Endothelial cell of umbilical vein (primary cell): ENCODE measurements around the gene ABCC4. TPM values are rescaled to one million over a fixed set of nuclear protein-coding genes. Genes with fewer than 3 reads are reported as not detected.
"Not testable (repeated sequence)": the region's sequence is repeated elsewhere in the genome, so short reads cannot be mapped to it uniquely, and the experiment has no call there.

Experiments used
- BruUV-seq: library from RNA; stranded (reverse); fragments of 400-500 nt; replicated peaks from 2 replicates; lab custom pipeline; 2021; lab: Mats Ljungman, UMichigan
- CTCF ChIA-PET: fragments of 300-600, 350-600 bp; sonication (Branson Sonifier 250); formaldehyde crosslinking; loops from one replicate; lab custom pipeline; 2021; ENCODE audit warnings: antibody characterized with exemption, inconsistent platforms; lab: Charles Lee
- POLR2A ChIA-PET: fragments of 300-600, 350-600 bp; sonication (Branson Sonifier 250); formaldehyde crosslinking; loops from one replicate; lab custom pipeline; 2021; ENCODE audit warnings: antibody characterized with exemption, inconsistent platforms; lab: Charles Lee
- DNase-seq: peaks from one replicate; pipeline ENCODE4 v3.0.0-alpha.2; 2011; ENCODE audit warnings: low read depth, low spot score
- FAIRE-seq: peaks from 2 replicates; lab custom pipeline; 2011; peaks lifted over from hg19 to GRCh38; lab: Jason Lieb, UNC
- H2AFZ ChIP-seq: 2 replicates; pipeline ENCODE4 v1.6.0; 2012; ENCODE audit warnings: low read depth, low read length, control low read depth, inconsistent platforms
- H3K27ac ChIP-seq: 2 replicates; pipeline ENCODE4 v1.5.1; 2011; ENCODE audit warnings: low read depth, mild to moderate bottlenecking, control low read depth, low read length, moderate library complexity; ENCODE audit not compliant: insufficient read depth
- H3K27me3 ChIP-seq, 2 experiments: 2 replicates each; pipeline versions ENCODE4 v1.6.0 to v1.6.1; 2011; ENCODE audit warnings: low read length in 2 of 2, mixed read lengths in 1 of 2; ENCODE audit not compliant: control insufficient read depth in 2 of 2, insufficient read depth in 2 of 2
- H3K36me3 ChIP-seq, 2 experiments: 2 replicates in 1 of 2; 3 replicates in 1 of 2; pipeline ENCODE4 v1.5.1; 2011; ENCODE audit warnings: low read length in 2 of 2, mild to moderate bottlenecking in 1 of 2, moderate library complexity in 1 of 2; ENCODE audit not compliant: control insufficient read depth in 2 of 2, insufficient read depth in 2 of 2; ENCODE audit errors: extremely low read depth in 1 of 2
- H3K4me1 ChIP-seq: 3 replicates; pipeline ENCODE4 v1.5.1; 2011; ENCODE audit warnings: mild to moderate bottlenecking, low read length; ENCODE audit not compliant: control insufficient read depth, insufficient read depth; ENCODE audit errors: extremely low read depth
- H3K4me2 ChIP-seq: 2 replicates; pipeline ENCODE4 v1.6.1; 2011; ENCODE audit warnings: low read length, control low read depth, mixed read lengths; ENCODE audit not compliant: insufficient read depth
- H3K4me3 ChIP-seq, 3 experiments: fragments of 200-600 bp in 1 of 3; sonication (generic), shearing (Covaris generic) in 1 of 3; replicated peaks in 1 of 3; 2 replicates each; pipeline ENCODE4 v1.5.1; 2011 to 2016; ENCODE audit warnings: control low read depth in 3 of 3, low read length in 3 of 3, mild to moderate bottlenecking in 2 of 3, inconsistent platforms in 1 of 3, low read depth in 1 of 3, moderate library complexity in 1 of 3; ENCODE audit not compliant: insufficient read depth in 1 of 3
- H3K79me2 ChIP-seq: 2 replicates; pipeline ENCODE4 v1.6.0; 2012; ENCODE audit warnings: low read length, inconsistent platforms; ENCODE audit not compliant: control insufficient read depth, insufficient read depth
- H3K9ac ChIP-seq: replicated peaks from 2 replicates; pipeline ENCODE3; 2011; ENCODE audit warnings: low read length, control low read depth; ENCODE audit not compliant: insufficient read depth; ENCODE audit errors: extremely low read depth
- H3K9me1 ChIP-seq: replicated peaks from 3 replicates; pipeline ENCODE4 v1.6.0; 2011; ENCODE audit warnings: mild to moderate bottlenecking, low read length; ENCODE audit not compliant: control insufficient read depth, insufficient read depth; ENCODE audit errors: extremely low read depth
- H3K9me3 ChIP-seq: replicated peaks from 2 replicates; pipeline ENCODE4 v1.5.1; 2012; ENCODE audit warnings: low read length, inconsistent platforms; ENCODE audit not compliant: control insufficient read depth, insufficient read depth
- H4K20me1 ChIP-seq: replicated peaks from 2 replicates; pipeline ENCODE3; 2011; ENCODE audit warnings: mild to moderate bottlenecking, low read length; ENCODE audit not compliant: control insufficient read depth, insufficient read depth; ENCODE audit errors: extremely low read depth
- EZH2 ChIP-seq: IDR thresholded peaks from 2 replicates; pipeline ENCODE4 v1.6.1; 2012; ENCODE audit warnings: borderline replicate concordance, low read depth, mild to moderate bottlenecking, moderate library complexity, low read length, inconsistent platforms; ENCODE audit not compliant: severe bottlenecking
- FOS ChIP-seq: IDR thresholded peaks from 2 replicates; pipeline ENCODE4 v1.6.1; 2011; ENCODE audit warnings: mild to moderate bottlenecking, low read length, moderate library complexity, borderline replicate concordance; ENCODE audit not compliant: insufficient read depth
- GATA2 ChIP-seq: IDR thresholded peaks from 2 replicates; pipeline ENCODE4 v1.7.0; 2011; ENCODE audit warnings: low read depth, mild to moderate bottlenecking, moderate library complexity, mixed read lengths, low read length; ENCODE audit not compliant: insufficient read length, insufficient read depth
- JUN ChIP-seq: IDR thresholded peaks from 2 replicates; pipeline ENCODE4 v1.6.1; 2011; ENCODE audit warnings: borderline replicate concordance, low read depth; ENCODE audit not compliant: insufficient read length, insufficient read depth
- MYC ChIP-seq: IDR thresholded peaks from one replicate; pipeline ENCODE4 v1.6.1; 2011; ENCODE audit warnings: mild to moderate bottlenecking, low read depth, low read length
- POLR2A ChIP-seq: IDR thresholded peaks from 2 replicates; pipeline ENCODE4 v1.6.1; 2012; ENCODE audit warnings: low read depth, mild to moderate bottlenecking, control low read depth, low read length
- POLR2AphosphoS5 ChIP-seq: IDR thresholded peaks from 2 replicates; pipeline ENCODE4 v1.6.1; 2012; ENCODE audit warnings: low read depth, mild to moderate bottlenecking, control low read depth, low read length, moderate library complexity; ENCODE audit not compliant: insufficient read depth
- dilution Hi-C: fragments of 300-500 bp; cut with MboI; formaldehyde crosslinking; loops from one replicate; pipeline ENCODE4 v1.15.0; 2019; ENCODE audit warnings: low sequenced_read_pairs; ENCODE audit not compliant: extremely low pct_ligation_motif_present
- intact Hi-C: fragments of 100-400 bp; cut with micrococcal nuclease; formaldehyde crosslinking; loops from one replicate; pipeline ENCODE4 v1.10.0; 2022
- polyA plus RNA-seq, 4 experiments: library from polyadenylated mRNA; depleted of rRNA in 3 of 4; stranded (reverse) in 3 of 4; unstranded in 1 of 4; fragments of >200 nt; gene quantifications; 2 replicates each; pipeline versions ENCODE4 v1.2.1 to v1.2.3, GENCODE V29; 2011 to 2012; ENCODE audit warnings: missing spikeins in 1 of 4
- total RNA-seq: library from RNA; stranded (reverse); gene quantifications from 2 replicates; pipeline ENCODE4 v1.2.3, GENCODE V29; 2021
- TF ChIP-seq, protein P1 (sequence below), 2 donors: IDR thresholded peaks; 1 replicate in 1 of 2; 2 replicates in 1 of 2; pipeline ENCODE4 v1.5.1; 2011; ENCODE audit warnings: low read length in 2 of 2, mild to moderate bottlenecking in 2 of 2, moderate library complexity in 2 of 2, control low read depth in 1 of 2, inconsistent platforms in 1 of 2, low read depth in 1 of 2; ENCODE audit not compliant: insufficient read depth in 1 of 2; ENCODE audit errors: extremely low read depth in 1 of 2
- TF ChIP-seq, protein P2 (sequence below): IDR thresholded peaks from 2 replicates; pipeline ENCODE4 v1.6.1; 2011; ENCODE audit not compliant: insufficient read depth, insufficient read length

ABCC4 gene
- total and polyA plus RNA-seq, 2 donors (not counting 3 experiments of a cell fraction or from before 2014, with no cell fraction given): 9.2 to 15.9 TPM

GRCh38 chr13:95199896-95200295 is 101.4 kb downstream of the ABCC4 start:
- Histone ChIP-seq H3K4me1 (peaks cover 21% of the 10 kb centered on the region), H3K27me3 (no peaks in the 10 kb centered on the region), H3K27ac (no peak overlapping the region), H3K9me1 (no peaks in the 10 kb centered on the region), H3K9me3 (no peaks in the 10 kb centered on the region), H3K4me3 (no peak overlapping the region), H2AFZ (no peak overlapping the region), H3K36me3 (no peaks in the 10 kb centered on the region), H3K4me2 (no peak overlapping the region), H3K9ac (no peak overlapping the region), H4K20me1 (no peaks in the 10 kb centered on the region), H3K79me2 (no peaks in the 10 kb centered on the region)
- intact Hi-C loops (loop anchor here (5.0 kb wide), 1 partner anchor 52 kb away; no protein-coding TSS in a partner anchor), dilution Hi-C loops (no loop called here)
- ChIA-PET CTCF (no interaction called here), POLR2A (no interaction called here)
- BruUV-seq: no TSS peak
- DNase-seq (no peak), FAIRE-seq (no peak)
- TF ChIP-seq, protein P1, sequence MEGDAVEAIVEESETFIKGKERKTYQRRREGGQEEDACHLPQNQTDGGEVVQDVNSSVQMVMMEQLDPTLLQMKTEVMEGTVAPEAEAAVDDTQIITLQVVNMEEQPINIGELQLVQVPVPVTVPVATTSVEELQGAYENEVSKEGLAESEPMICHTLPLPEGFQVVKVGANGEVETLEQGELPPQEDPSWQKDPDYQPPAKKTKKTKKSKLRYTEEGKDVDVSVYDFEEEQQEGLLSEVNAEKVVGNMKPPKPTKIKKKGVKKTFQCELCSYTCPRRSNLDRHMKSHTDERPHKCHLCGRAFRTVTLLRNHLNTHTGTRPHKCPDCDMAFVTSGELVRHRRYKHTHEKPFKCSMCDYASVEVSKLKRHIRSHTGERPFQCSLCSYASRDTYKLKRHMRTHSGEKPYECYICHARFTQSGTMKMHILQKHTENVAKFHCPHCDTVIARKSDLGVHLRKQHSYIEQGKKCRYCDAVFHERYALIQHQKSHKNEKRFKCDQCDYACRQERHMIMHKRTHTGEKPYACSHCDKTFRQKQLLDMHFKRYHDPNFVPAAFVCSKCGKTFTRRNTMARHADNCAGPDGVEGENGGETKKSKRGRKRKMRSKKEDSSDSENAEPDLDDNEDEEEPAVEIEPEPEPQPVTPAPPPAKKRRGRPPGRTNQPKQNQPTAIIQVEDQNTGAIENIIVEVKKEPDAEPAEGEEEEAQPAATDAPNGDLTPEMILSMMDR (IDR thresholded peaks at IDR 0.05; ENCODE audit: extremely low read depth in 1 of 2, insufficient read depth in 1 of 2, low read depth in 1 of 2, low read length in 2 of 2): no peak
- TF ChIP-seq POLR2A (no peak), POLR2AphosphoS5 (no peak), MYC (no peak), EZH2 (no peak), GATA2 (no peak), JUN (no peak), FOS (no peak)
- TF ChIP-seq, protein P2, sequence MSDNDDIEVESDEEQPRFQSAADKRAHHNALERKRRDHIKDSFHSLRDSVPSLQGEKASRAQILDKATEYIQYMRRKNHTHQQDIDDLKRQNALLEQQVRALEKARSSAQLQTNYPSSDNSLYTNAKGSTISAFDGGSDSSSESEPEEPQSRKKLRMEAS: no peak

GRCh38 chr13:95198606-95199005 is 102.6 kb downstream of the ABCC4 start:
- CTCF ChIA-PET: interaction anchor here (1.4 to 3.5 kb wide), 3 partner anchors 9 to 206 kb away, joined by 4 to 16 read pairs (median 6); no protein-coding TSS in a partner anchor
- H3K4me2 ChIP-seq, H3K9me3 ChIP-seq, H3K9ac ChIP-seq, H3K27me3 ChIP-seq, H2AFZ ChIP-seq, H3K36me3 ChIP-seq, H4K20me1 ChIP-seq, H3K9me1 ChIP-seq, intact Hi-C loops, dilution Hi-C loops, H3K79me2 ChIP-seq, POLR2A ChIA-PET, H3K27ac ChIP-seq, DNase-seq, BruUV-seq, H3K4me3 ChIP-seq, FAIRE-seq: not testable (repeated sequence)
- peaks cover 11% of the 10 kb centered on the region for H3K4me1 ChIP-seq
